Activated naive CD8-positive, alpha-beta T cell treated with anti-CD3 and anti-CD28 coated beads, Interleukin-2, amount 50 U/mL, for 16 hours (primary cell): ENCODE measurements around the gene CLOCK.

Experiments
- DNase-seq: peaks from one replicate; pipeline ENCODE4 v3.0.0-alpha.2; 2020; ENCODE audit warnings: low read depth, low spot score

The CLOCK gene

GRCh38 chr4:55424791-55425190 is 121.9 kb downstream of the CLOCK start:
- DNase-seq = no peak

- DNase-seq = no peak
Observed at GRCh38 chr4:55416176-55416575, 130.5 kb downstream of the CLOCK start.

DNA sequence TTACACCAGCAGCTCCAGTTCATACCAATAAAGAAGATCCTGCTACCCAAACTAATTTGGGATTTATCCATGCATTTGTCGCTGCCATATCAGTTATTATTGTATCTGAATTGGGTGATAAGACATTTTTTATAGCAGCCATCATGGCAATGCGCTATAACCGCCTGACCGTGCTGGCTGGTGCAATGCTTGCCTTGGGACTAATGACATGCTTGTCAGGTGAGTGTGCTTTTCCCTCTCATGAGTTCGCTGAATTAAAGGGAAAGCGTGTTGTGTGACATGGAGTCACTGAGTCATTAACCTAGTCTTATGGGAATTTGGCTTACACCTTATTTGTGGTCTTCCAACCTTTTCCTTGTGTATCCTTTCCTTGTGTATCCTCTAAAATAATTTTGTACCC is 135.1 kb downstream of the CLOCK start:
- no peak for DNase-seq

- DNase-seq = no peak
Observed at GRCh38 chr4:55410431-55410830, 136.3 kb downstream of the CLOCK start.

GRCh38 chr4:55409468-55410171 is 137.1 kb downstream of the CLOCK start:
- no peak for DNase-seq

DNA sequence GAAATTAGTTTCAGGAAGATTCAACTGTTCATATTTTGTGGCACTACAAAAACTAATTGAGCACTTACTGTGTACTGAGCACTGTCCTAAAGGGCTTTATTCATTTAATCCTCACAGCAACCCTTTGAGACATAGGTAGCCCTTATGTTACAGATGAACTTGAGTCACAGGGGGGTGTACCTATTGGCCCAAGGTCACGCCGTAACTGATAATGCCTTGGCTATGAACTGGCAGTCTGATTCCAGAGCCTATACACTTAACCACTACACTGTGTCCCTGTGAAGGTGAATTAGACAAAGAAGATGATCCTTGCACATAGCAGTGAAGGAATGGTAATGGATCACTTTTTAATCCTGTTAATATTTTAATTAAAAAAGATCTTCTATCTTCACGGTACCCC is 138.9 kb downstream of the CLOCK start:
- DNase-seq = no peak

- no peak for DNase-seq
Observed at GRCh38 chr4:55407119-55407518, 139.6 kb downstream of the CLOCK start.

- no peak for DNase-seq
Observed at GRCh38 chr4:55406545-55406944, 140.2 kb downstream of the CLOCK start.

GRCh38 chr4:55405073-55405472 is 141.6 kb downstream of the CLOCK start:
- DNase-seq = no peak

DNA sequence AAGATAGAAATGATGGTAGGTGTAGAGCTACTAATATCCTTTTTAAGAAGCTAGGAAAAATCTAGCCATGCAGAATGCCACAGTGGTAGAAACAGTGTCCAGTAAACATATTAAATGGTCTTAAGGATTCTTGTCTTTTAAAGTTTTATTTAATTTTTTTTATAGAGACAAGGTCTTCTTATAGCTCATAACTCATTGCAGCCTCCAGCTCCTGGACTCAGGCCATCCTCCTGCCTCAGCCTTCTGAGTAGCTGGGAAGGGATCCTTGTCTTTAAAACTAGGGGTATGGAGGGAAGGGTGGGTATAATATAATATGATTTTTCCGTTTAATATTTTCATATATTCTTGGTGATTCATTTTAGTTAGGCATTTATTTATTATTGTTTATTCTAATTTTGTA is 147.1 kb downstream of the CLOCK start:
- no peak for DNase-seq

DNA sequence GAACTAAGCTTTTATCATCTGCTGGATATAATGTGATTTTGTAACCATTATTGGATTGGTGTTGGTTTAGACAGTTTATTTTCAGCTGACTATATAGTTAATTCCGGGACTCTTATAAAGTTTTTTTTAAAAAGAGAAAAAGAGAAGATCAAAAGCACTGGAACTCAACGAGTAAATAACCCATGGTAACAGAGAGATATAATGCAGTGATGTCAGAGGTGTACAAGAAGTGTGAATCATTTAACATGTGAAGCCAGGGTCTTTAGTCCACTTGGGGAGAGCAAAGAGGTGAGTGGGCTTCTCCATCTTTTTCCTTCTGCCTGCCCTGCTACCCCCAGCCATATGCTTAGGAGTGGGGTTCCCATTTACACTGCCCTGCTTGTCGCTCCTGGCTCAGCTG is 147.7 kb downstream of the CLOCK start:
- no peak for DNase-seq

DNA sequence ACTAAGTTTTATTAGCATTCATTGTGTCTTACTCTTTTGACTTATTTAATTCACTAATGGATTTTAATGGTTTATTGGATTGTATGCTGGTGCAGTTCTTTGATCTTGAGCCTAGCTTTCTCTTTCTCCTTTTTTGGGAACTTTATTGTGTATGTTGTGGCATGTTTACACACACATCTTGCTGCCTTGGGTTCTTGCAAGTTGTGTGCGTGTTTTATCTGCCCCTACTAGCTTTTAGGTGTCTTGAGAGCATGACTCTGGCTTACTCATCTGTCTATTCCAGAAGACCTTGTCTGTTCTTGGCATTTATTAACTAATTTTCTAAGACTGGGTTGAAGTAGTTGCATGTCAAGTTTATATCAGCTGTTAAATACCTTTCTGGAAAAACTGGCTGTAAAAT is 148.2 kb downstream of the CLOCK start:
- no peak for DNase-seq

- no peak for DNase-seq
Observed at GRCh38 chr4:55397520-55398321, 149.0 kb downstream of the CLOCK start.

GRCh38 chr4:55397126-55397436 is 149.6 kb downstream of the CLOCK start:
- DNase-seq = no peak

GRCh38 chr4:55396308-55397125 is 150.2 kb downstream of the CLOCK start:
- no peak for DNase-seq

DNA sequence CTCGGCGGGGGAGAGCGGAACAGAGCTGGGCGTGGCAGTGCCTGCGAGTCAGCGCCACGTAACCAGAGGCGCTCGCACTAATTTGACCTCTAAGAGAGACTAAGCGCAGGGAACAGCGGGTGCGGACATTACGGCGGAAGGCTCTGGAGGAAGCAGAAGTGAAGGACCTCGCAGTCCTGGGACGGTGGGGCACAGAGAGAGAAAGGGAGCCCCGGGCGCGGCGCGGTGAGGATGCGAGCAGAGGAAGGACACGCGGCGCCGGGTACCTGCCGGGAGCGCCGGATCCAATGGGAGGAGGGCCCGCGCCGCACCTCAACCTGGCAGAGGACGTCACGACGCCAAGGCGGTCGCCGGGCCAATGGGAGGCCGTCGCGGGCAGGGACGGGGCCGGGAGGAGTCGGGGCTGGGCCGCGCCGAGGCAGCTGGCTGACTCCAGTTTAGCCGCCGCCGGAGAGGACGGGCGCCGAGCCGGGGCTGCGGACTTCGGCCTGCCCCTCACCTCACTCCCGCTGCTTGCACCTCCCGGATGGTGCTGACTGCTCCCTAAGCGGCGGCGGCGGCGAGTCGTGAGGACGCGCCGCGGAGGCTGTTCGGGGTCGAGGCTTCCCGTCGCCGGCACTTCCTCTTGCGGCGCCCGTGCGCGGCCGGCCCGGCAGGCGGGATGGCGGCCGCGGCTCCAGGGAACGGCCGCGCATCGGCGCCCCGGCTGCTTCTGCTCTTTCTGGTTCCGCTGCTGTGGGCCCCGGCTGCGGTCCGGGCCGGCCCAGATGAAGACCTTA is 151.0 kb downstream of the CLOCK start, which contains the start of gene TMEM165:
TSS of gene TMEM165 (plus strand) at position 429 of the 779 bp plus-strand sequence. CDS start at position 662, 233 bp downstream.
- peak; percentile 81 for DNase-seq

DNA sequence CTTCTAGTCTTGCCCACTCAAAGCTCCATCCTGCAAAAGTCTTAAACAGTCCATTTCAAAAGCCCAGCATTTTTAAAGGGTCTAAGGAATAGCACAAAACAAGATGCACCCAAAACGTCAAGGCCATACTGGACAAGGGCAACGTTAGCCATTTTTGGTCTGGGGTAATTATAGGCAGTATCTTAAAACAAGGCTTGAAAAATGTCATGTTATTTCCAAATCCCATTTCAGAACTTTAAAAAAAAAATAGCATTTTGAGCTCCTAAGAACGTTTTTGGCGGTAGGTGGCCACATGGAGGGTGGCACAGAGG is 151.5 kb downstream of the CLOCK start:
- no peak for DNase-seq

- no peak for DNase-seq
Observed at GRCh38 chr4:55393461-55394320, 153.0 kb downstream of the CLOCK start.

DNA sequence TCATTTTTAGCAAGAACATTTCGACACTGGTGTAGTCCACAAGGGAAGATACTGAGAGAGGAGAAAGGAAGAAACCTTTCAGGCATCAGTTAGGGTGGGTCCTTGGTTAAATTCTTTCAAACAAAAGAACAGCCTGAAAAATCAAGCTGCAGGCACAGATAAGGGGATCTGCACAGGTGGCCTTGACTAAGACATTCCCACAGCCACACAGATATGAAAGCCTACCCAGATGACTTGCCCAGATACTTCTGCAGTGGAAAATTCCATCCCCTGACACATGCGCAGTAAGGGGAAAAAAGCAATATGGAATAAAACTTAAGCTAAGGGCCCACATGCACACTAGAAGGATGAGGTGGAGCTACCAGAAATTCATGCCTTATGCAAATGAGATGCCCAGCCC is 159.9 kb downstream of the CLOCK start:
- DNase-seq = no peak

GRCh38 chr4:55386073-55386472 is 160.6 kb downstream of the CLOCK start:
- DNase-seq = no peak

GRCh38 chr4:55385201-55385649 is 161.5 kb downstream of the CLOCK start:
- no peak for DNase-seq
